K562 (cell line): ENCODE data around the gene DKC1. TPM values are rescaled to one million over a fixed set of nuclear protein-coding genes. Genes with fewer than 3 reads are reported as not detected.

Experiments used
- ATAC-seq: fragments of 200-7000 bp; cut with Tn5 transposase; 3 replicates; pipeline ENCODE4 v1.9.1; 2020; ENCODE audit warnings: moderate library complexity
- BruUV-seq: library from RNA; stranded (reverse); fragments of 400-500 nt; replicated peaks from 2 replicates; lab custom pipeline; 2021; lab: Mats Ljungman, UMichigan
- CTCF ChIA-PET: fragments of 300-600 bp; formaldehyde crosslinking; extraction: SDS; loops from one replicate; lab custom pipeline; 2021; ENCODE audit warnings: low intra/inter-chr PET ratio; lab: Yijun Ruan, JAX
- POLR2A ChIA-PET: fragments of 300-600, 350-650 bp; sonication (Branson Sonifier 250); formaldehyde crosslinking; extraction: SDS; loops from one replicate; lab custom pipeline; 2021; ENCODE audit warnings: antibody characterized with exemption, inconsistent platforms; lab: Yijun Ruan, JAX
- DNase-seq, 4 experiments: peaks; one replicate each; pipeline versions ENCODE4 v3.0.0 to v3.0.0-alpha.2; 2011 to 2018; ENCODE audit warnings: low spot score in 3 of 4, mixed read lengths in 3 of 4; ENCODE audit errors: extremely low read depth in 1 of 4
- FAIRE-seq: peaks from 2 replicates; lab custom pipeline; 2011; peaks lifted over from hg19 to GRCh38; lab: Jason Lieb, UNC
- H2AFZ ChIP-seq: 2 replicates; pipeline ENCODE4 v1.6.0; 2011; ENCODE audit warnings: low read depth, low read length, control low read depth, inconsistent platforms
- H3K27ac ChIP-seq: fragments of 200-600 bp; 3 replicates; pipeline ENCODE4 v1.8.0; 2011; ENCODE audit warnings: low read depth, mild to moderate bottlenecking, control low read depth, inconsistent platforms, low read length, moderate library complexity, mixed read lengths; ENCODE audit errors: extremely low read depth
- H3K27me3 ChIP-seq, 2 experiments: fragments of 300-600 bp in 1 of 2; 2 replicates in 1 of 2; 3 replicates in 1 of 2; pipeline versions ENCODE4 v1.6.0 to v1.8.0; 2011; ENCODE audit warnings: inconsistent platforms in 2 of 2, low read length in 2 of 2, mild to moderate bottlenecking in 1 of 2, mixed read lengths in 1 of 2, moderate library complexity in 1 of 2; ENCODE audit not compliant: control insufficient read depth in 2 of 2, insufficient read depth in 2 of 2
- H3K36me3 ChIP-seq: fragments of 300-600 bp; 3 replicates; pipeline ENCODE4 v1.8.0; 2011; ENCODE audit warnings: mild to moderate bottlenecking, low read length, inconsistent platforms; ENCODE audit not compliant: control insufficient read depth, insufficient read depth
- H3K4me1 ChIP-seq, 2 experiments: fragments of 200-600 bp in 1 of 2; replicated peaks in 1 of 2; 2 replicates in 1 of 2; 3 replicates in 1 of 2; pipeline versions ENCODE4 v1.5.1 to v1.8.0; 2011; ENCODE audit warnings: inconsistent platforms in 2 of 2, low read length in 2 of 2, mild to moderate bottlenecking in 1 of 2, mixed read lengths in 1 of 2, moderate library complexity in 1 of 2; ENCODE audit not compliant: control insufficient read depth in 2 of 2, insufficient read depth in 2 of 2
- H3K4me2 ChIP-seq: 2 replicates; pipeline ENCODE4 v1.6.1; 2011; ENCODE audit warnings: low read length, control low read depth, inconsistent platforms, mixed read lengths; ENCODE audit not compliant: insufficient read depth
- H3K4me3 ChIP-seq: fragments of 200-600 bp; sonication (generic), shearing (Covaris generic); 2 replicates; pipeline ENCODE4 v1.5.1; 2016; ENCODE audit warnings: control low read depth, inconsistent platforms
- H3K79me2 ChIP-seq: fragments of 200-600 bp; 3 replicates; pipeline ENCODE4 v1.8.0; 2011; ENCODE audit warnings: low read length, inconsistent platforms; ENCODE audit not compliant: control insufficient read depth, insufficient read depth
- H3K9ac ChIP-seq, 2 experiments: 2 replicates each; pipeline versions ENCODE4 v1.6.0 to v1.6.1; 2011; ENCODE audit warnings: low read depth in 2 of 2, low read length in 2 of 2, control low read depth in 1 of 2, inconsistent platforms in 1 of 2, mild to moderate bottlenecking in 1 of 2, mixed read lengths in 1 of 2; ENCODE audit not compliant: insufficient read depth in 1 of 2
- H3K9me1 ChIP-seq: one replicate; pipeline ENCODE4 v1.6.0; 2011; ENCODE audit warnings: inconsistent platforms, mild to moderate bottlenecking, low read length, moderate library complexity; ENCODE audit not compliant: control insufficient read depth, insufficient read depth
- H3K9me3 ChIP-seq: replicated peaks from 2 replicates; pipeline ENCODE4 v1.5.1; 2011; ENCODE audit warnings: low read depth, low read length, inconsistent platforms; ENCODE audit not compliant: control insufficient read depth, insufficient read depth
- H4K20me1 ChIP-seq: replicated peaks from 2 replicates; pipeline ENCODE4 v1.6.1; 2011; ENCODE audit warnings: low read length, inconsistent platforms, mixed read lengths; ENCODE audit not compliant: control insufficient read depth, insufficient read depth
- CXXC5 ChIP-seq: fragments of 250-450 bp; sonication (Bioruptor Pico); IDR thresholded peaks from 2 replicates; pipeline ENCODE4 v1.8.0; 2022; ENCODE audit warnings: inconsistent platforms, mild to moderate bottlenecking, moderate library complexity
- ETS2 ChIP-seq: IDR thresholded peaks from 2 replicates; pipeline ENCODE4 v1.6.1; 2016; ENCODE audit warnings: borderline replicate concordance, missing genetic modification characterization, mild to moderate bottlenecking, moderate library complexity, missing compliant biosample characterization; ENCODE audit not compliant: poor library complexity, severe bottlenecking
- FOXK1 ChIP-seq: sonication (generic); formaldehyde crosslinking; IDR thresholded peaks from 2 replicates; pipeline ENCODE4 v1.8.0; 2022; ENCODE audit warnings: missing genetic modification reagents, mild to moderate bottlenecking, borderline replicate concordance
- FOXM1 ChIP-seq, 2 experiments: fragments of 450-650 bp in 1 of 2; sonication (generic) in 1 of 2; formaldehyde crosslinking in 1 of 2; IDR thresholded peaks; 2 replicates each; pipeline versions ENCODE4 v1.6.1 to v1.9.0; 2017 to 2022; ENCODE audit warnings: low read depth in 2 of 2, mild to moderate bottlenecking in 2 of 2, missing genetic modification reagents in 1 of 2, moderate library complexity in 1 of 2
- GABPB1 ChIP-seq: sonication (generic); formaldehyde crosslinking; IDR thresholded peaks from 2 replicates; pipeline ENCODE4 v1.8.0; 2022; ENCODE audit warnings: mild to moderate bottlenecking, missing genetic modification reagents
- JUN ChIP-seq, 2 experiments: sonication (generic) in 1 of 2; formaldehyde crosslinking in 1 of 2; IDR thresholded peaks; 2 replicates each; pipeline versions ENCODE4 v1.6.1 to v1.8.0; 2012 to 2022; ENCODE audit warnings: borderline replicate concordance in 2 of 2, mild to moderate bottlenecking in 2 of 2, improper control_type of control experiment in 1 of 2, low read depth in 1 of 2, low read length in 1 of 2, missing genetic modification reagents in 1 of 2
- KLF16 ChIP-seq: IDR thresholded peaks from 2 replicates; pipeline ENCODE4 v1.6.1; 2016; ENCODE audit warnings: antibody characterized with exemption
- MAX ChIP-seq: sonication (generic); formaldehyde crosslinking; IDR thresholded peaks from 2 replicates; pipeline ENCODE4 v1.9.0; 2022; ENCODE audit warnings: mild to moderate bottlenecking, missing genetic modification reagents
- NR4A1 ChIP-seq, 2 experiments: fragments of 250-450 bp in 1 of 2; fragments of 450-650 bp in 1 of 2; sonication (Bioruptor Pico) in 1 of 2; IDR thresholded peaks; 2 replicates each; pipeline versions ENCODE4 v1.4.0 to v1.6.1; 2016 to 2020; ENCODE audit warnings: mild to moderate bottlenecking in 2 of 2, missing compliant biosample characterization in 1 of 2, missing genetic modification characterization in 1 of 2, moderate library complexity in 1 of 2
- PHB ChIP-seq: fragments of 250-450 bp; sonication (Bioruptor Pico); IDR thresholded peaks from 2 replicates; pipeline ENCODE4 v1.5.0; 2021
- PHF8 ChIP-seq: fragments of 200-600 bp; sonication (generic); IDR thresholded peaks from 2 replicates; pipeline ENCODE4 v1.6.1; 2012; ENCODE audit warnings: mixed run types, mild to moderate bottlenecking, inconsistent platforms, low read length, moderate library complexity, borderline replicate concordance
- RBM14 ChIP-seq: fragments of 200-400 bp; formaldehyde crosslinking; IDR thresholded peaks from 2 replicates; pipeline ENCODE4 v1.6.1; 2018; ENCODE audit warnings: low read depth, mild to moderate bottlenecking, low read length, moderate library complexity, borderline replicate concordance; ENCODE audit not compliant: insufficient read depth
- SPI1 ChIP-seq: IDR thresholded peaks from 2 replicates; pipeline ENCODE4 v1.6.1; 2011; ENCODE audit warnings: low read depth, low read length, control low read depth, borderline replicate concordance
- SRF ChIP-seq, 2 experiments: fragments of 250-450, 450-650 bp in 1 of 2; sonication (Bioruptor Pico) in 1 of 2; sonication (generic) in 1 of 2; formaldehyde crosslinking; IDR thresholded peaks; 2 replicates each; pipeline versions ENCODE4 v1.5.0 to v1.5.1; 2020 to 2022; ENCODE audit warnings: mild to moderate bottlenecking in 1 of 2, missing genetic modification reagents in 1 of 2
- YY1 ChIP-seq, 3 experiments: IDR thresholded peaks; 2 replicates each; pipeline ENCODE4 v1.6.1; 2011; ENCODE audit warnings: low read length in 2 of 3, mild to moderate bottlenecking in 2 of 3, moderate library complexity in 2 of 3, borderline replicate concordance in 1 of 3, control low read depth in 1 of 3, low read depth in 1 of 3; ENCODE audit not compliant: insufficient read depth in 3 of 3, insufficient replicate concordance in 2 of 3, control insufficient read depth in 1 of 3, insufficient read length in 1 of 3; ENCODE audit errors: extremely low read depth in 1 of 3
- ZNF12 ChIP-seq: sonication (generic); formaldehyde crosslinking; IDR thresholded peaks from 2 replicates; pipeline ENCODE4 v1.4.0; 2020; ENCODE audit warnings: mild to moderate bottlenecking, missing genetic modification reagents
- WGBS: fragments of 100-300 bp; shearing (Covaris generic); methylation state at CpG from one replicate; pipeline ENCODE4 v1.1.6; 2016; ENCODE audit warnings: low coverage, mixed read lengths; ENCODE audit not compliant: insufficient coverage; ENCODE audit errors: missing lambda C conversion rate; 5-methylcytosine and 5-hydroxymethylcytosine counted together
- in situ Hi-C: fragments of 300-500 bp; cut with MboI; formaldehyde crosslinking; loops from 4 replicates; pipeline ENCODE4 v1.15.0; 2018; ENCODE audit warnings: inconsistent platforms, mixed read lengths
- intact Hi-C: fragments of 100-400 bp; cut with micrococcal nuclease; formaldehyde crosslinking; loops from 2 replicates; pipeline ENCODE4 v1.14.2; 2022
- polyA plus RNA-seq, 8 experiments: library from polyadenylated mRNA; depleted of rRNA in 4 of 8; stranded (reverse) in 5 of 8; unstranded in 3 of 8; fragments of >200 nt; fragmentation: Nextera tagmentation in 2 of 8; fragmentation: Illumina TruSeq in 1 of 8; extraction: Ambion mirVana in 2 of 8; extraction: Trizol in 1 of 8; gene quantifications; 2 replicates each; pipeline versions ENCODE4 v1.2.1 to v1.2.3, GENCODE V29; 2011 to 2014; ENCODE audit warnings: inconsistent platforms in 1 of 8, missing spikeins in 1 of 8
- total RNA-seq, 7 experiments: library from RNA; depleted of rRNA in 6 of 7; stranded (reverse); fragments of >200 nt in 6 of 7; fragmentation: Illumina TruSeq in 2 of 7; extraction: Trizol in 2 of 7; gene quantifications; 2 replicates each; pipeline versions ENCODE4 v1.2.1 to v1.2.3, GENCODE V29; 2011 to 2021; ENCODE audit warnings: low replicate concordance in 1 of 7

Gene DKC1
- total and polyA plus RNA-seq, 9 of the 15 experiments (the other 6 are each of a cell fraction or from before 2014, with no cell fraction given), result 205 to 313 (median 219) TPM

GRCh38 chrX:154804957-154805695 lies 42.5 kb downstream of the DKC1 start, which contains the start of gene MPP1:
MPP1 (minus strand) TSS chrX:154805485; CDS start chrX:154805373, 112 bp downstream.
- Histone ChIP-seq H3K9me3 (0 out of 2 replicates have a peak, but pooled peaks cover 6% of the 10 kb centered on the region), H2AFZ (peak within 1 kb of the TSS; percentile 43), H3K27ac (peak within 1 kb of the TSS; percentile 100), H3K4me1 (peaks cover 4 to 14% of the 10 kb centered on the region in 2 experiments), H3K4me3 (peak within 1 kb of the TSS; percentile 89), H3K79me2 (peaks cover 59% of the 10 kb centered on the region), H3K9me1 (no peaks in the 10 kb centered on the region), H3K27me3 (no peaks in the 10 kb centered on the region), H3K4me2 (peak within 1 kb of the TSS; percentile 94), H4K20me1 (0 out of 2 replicates have a peak, but pooled peaks cover 12% of the 10 kb centered on the region), H3K9ac (peak within 1 kb of the TSS; percentile 91 to 96), H3K36me3 (peaks cover 34% of the 10 kb centered on the region)
- ATAC-seq (peak; percentile 88), DNase-seq (peak; percentile 87 to 92 (median 88)), FAIRE-seq (peak; percentile 77)
- in situ Hi-C loops, result no loop called here
- WGBS, result under 1% methylated on average over 30 of the region's 65 CpGs
- intact Hi-C loops, result loop anchor here (2.0 kb wide), 1 partner anchor 36 kb away; no protein-coding TSS in a partner anchor
- CTCF ChIA-PET, result no interaction called here
- POLR2A ChIA-PET, result interaction anchor here (0.5 to 2.7 kb wide), 7 partner anchors 9 to 73 kb away, joined by 3 to 23 read pairs (median 4); no protein-coding TSS in a partner anchor
- no TSS peak for BruUV-seq
- peak in 1 of 2 experiments; percentile 86; a peak in 1 of 4 replicates for TF ChIP-seq SRF (CRISPR knock-in tag; IDR thresholded peaks at IDR 0.05)
- no peak for TF ChIP-seq ETS2
- TF ChIP-seq YY1 (IDR thresholded peaks at IDR 0.05; ENCODE audit: borderline replicate concordance in 1 of 3, control insufficient read depth in 1 of 3, extremely low read depth in 1 of 3, insufficient read depth in 3 of 3, insufficient read length in 1 of 3, insufficient replicate concordance in 2 of 3, low read depth in 1 of 3, low read length in 2 of 3), result peak in 1 of 3 experiments; percentile 13
- TF ChIP-seq CXXC5 (CRISPR knock-in tag), result peak; percentile 85
- TF ChIP-seq ZNF12 (CRISPR knock-in tag), result 0 out of 2 replicates have a peak, but pooled peaks have one; percentile 34
- TF ChIP-seq NR4A1 (CRISPR knock-in tag; IDR thresholded peaks at IDR 0.05), result no peak
- TF ChIP-seq NR4A1 (tag; IDR thresholded peaks at IDR 0.05), result no peak
- TF ChIP-seq FOXK1 (CRISPR knock-in tag), result 0 out of 2 replicates have a peak, but pooled peaks have one; percentile 32
- 0 out of 2 replicates have a peak, but pooled peaks have one; percentile 41 for TF ChIP-seq JUN (IDR thresholded peaks at IDR 0.05; ENCODE audit: borderline replicate concordance, low read depth, low read length)
- TF ChIP-seq JUN (CRISPR knock-in tag; IDR thresholded peaks at IDR 0.05; ENCODE audit: borderline replicate concordance), result no peak
- peak; percentile 33; the same call in 1 of the 2 replicates for TF ChIP-seq GABPB1 (CRISPR knock-in tag)
- TF ChIP-seq SPI1, result peak; percentile 48; the same call in 1 of the 2 replicates
- TF ChIP-seq FOXM1 (IDR thresholded peaks at IDR 0.05; ENCODE audit: low read depth), result no peak
- TF ChIP-seq FOXM1 (CRISPR knock-in tag; IDR thresholded peaks at IDR 0.05; ENCODE audit: low read depth), result 0 out of 2 replicates have a peak, but pooled peaks have one; percentile 43
- peak; percentile 50; the same call in 1 of the 2 replicates for TF ChIP-seq MAX
- TF ChIP-seq PHF8, result peak; percentile 56; the same call in 1 of the 2 replicates
- peak; percentile 52; the same call in 1 of the 2 replicates for TF ChIP-seq PHB (CRISPR knock-in tag)
- no peak for TF ChIP-seq RBM14
- 0 out of 2 replicates have a peak, but pooled peaks have one; percentile 15 for TF ChIP-seq KLF16
